H1 (cell line): Measurements from ENCODE around the gene RAD51B. TPM values are rescaled to one million over a fixed set of nuclear protein-coding genes. Genes with fewer than 3 reads are reported as not detected.

Experiments
- CTCF ChIA-PET: fragments of 300-600 bp; sonication (Branson Sonifier 250); formaldehyde crosslinking; loops from one replicate; lab custom pipeline; 2021; ENCODE audit not compliant: partially characterized antibody; lab: Charles Lee
- POLR2A ChIA-PET: fragments of 300-600 bp; sonication (Branson Sonifier 250); formaldehyde crosslinking; loops from one replicate; lab custom pipeline; 2021; ENCODE audit warnings: inconsistent platforms; ENCODE audit not compliant: partially characterized antibody; lab: Charles Lee
- DNase-seq, 2 experiments: peaks; one replicate each; pipeline versions ENCODE4 v3.0.0 to v3.0.0-alpha.2; 2010 to 2022; ENCODE audit warnings: low spot score in 2 of 2, low read depth in 1 of 2, mixed read lengths in 1 of 2
- FAIRE-seq: peaks from 2 replicates; lab custom pipeline; 2011; peaks lifted over from hg19 to GRCh38; lab: Jason Lieb, UNC
- H2AFZ ChIP-seq: 2 replicates; pipeline ENCODE4 v1.8.1; 2012; ENCODE audit warnings: low read length, inconsistent platforms
- H2AK5ac ChIP-seq: 2 replicates; pipeline ENCODE4 v1.6.1; 2013; ENCODE audit warnings: low read depth, low read length
- H2BK120ac ChIP-seq: replicated peaks from 2 replicates; pipeline ENCODE3; 2013; ENCODE audit warnings: low read depth, low read length, inconsistent platforms
- H2BK12ac ChIP-seq: 2 replicates; pipeline ENCODE4 v1.6.1; 2013; ENCODE audit warnings: low read depth, low read length
- H2BK15ac ChIP-seq: 2 replicates; pipeline ENCODE4 v1.6.1; 2013; ENCODE audit warnings: low read length
- H2BK20ac ChIP-seq: 2 replicates; pipeline ENCODE4 v1.6.1; 2013; ENCODE audit warnings: low read length
- H2BK5ac ChIP-seq: 2 replicates; pipeline ENCODE4 v1.6.1; 2013; ENCODE audit warnings: low read depth, low read length
- H3K14ac ChIP-seq: 2 replicates; pipeline ENCODE4 v1.6.1; 2013; ENCODE audit warnings: inconsistent platforms; ENCODE audit not compliant: insufficient read length
- H3K18ac ChIP-seq: 2 replicates; pipeline ENCODE4 v1.6.1; 2013; ENCODE audit warnings: low read length; ENCODE audit errors: extremely low read depth
- H3K23ac ChIP-seq: 2 replicates; pipeline ENCODE4 v1.6.1; 2013; ENCODE audit warnings: inconsistent platforms; ENCODE audit not compliant: insufficient read length
- H3K23me2 ChIP-seq: 2 replicates; pipeline ENCODE4 v1.6.1; 2013; ENCODE audit warnings: low read depth, low read length
- H3K27ac ChIP-seq: 2 replicates; pipeline ENCODE4 v1.6.1; 2011; ENCODE audit warnings: low read depth, low read length, inconsistent platforms
- H3K27me3 ChIP-seq, 4 experiments: replicated peaks in 1 of 4; 1 replicate in 1 of 4; 2 replicates in 3 of 4; pipeline versions ENCODE4 v1.6.1 to v1.8.1; 2011 to 2013; ENCODE audit warnings: low read length in 3 of 4, mild to moderate bottlenecking in 3 of 4, inconsistent platforms in 2 of 4, mixed read lengths in 2 of 4, moderate library complexity in 1 of 4; ENCODE audit not compliant: control insufficient read depth in 3 of 4, insufficient read depth in 3 of 4; ENCODE audit errors: extremely low read depth in 1 of 4
- H3K36me3 ChIP-seq, 4 experiments: 2 replicates each; pipeline versions ENCODE4 v1.6.1 to v1.8.1; 2011 to 2013; ENCODE audit warnings: mild to moderate bottlenecking in 4 of 4, low read length in 3 of 4, moderate library complexity in 2 of 4, control low read depth in 1 of 4, inconsistent platforms in 1 of 4; ENCODE audit not compliant: insufficient read depth in 4 of 4, control insufficient read depth in 2 of 4
- H3K4ac ChIP-seq: replicated peaks from 2 replicates; pipeline ENCODE3; 2013; ENCODE audit warnings: low read length, low read depth, mixed read lengths, inconsistent platforms; ENCODE audit not compliant: insufficient read length
- H3K4me1 ChIP-seq, 4 experiments: replicated peaks in 1 of 4; 1 replicate in 1 of 4; 2 replicates in 3 of 4; pipeline versions ENCODE4 v1.6.1 to v1.8.1; 2011 to 2013; ENCODE audit warnings: low read length in 3 of 4, inconsistent platforms in 2 of 4, mixed read lengths in 1 of 4; ENCODE audit not compliant: insufficient read depth in 4 of 4, control insufficient read depth in 3 of 4
- H3K4me2 ChIP-seq, 2 experiments: 2 replicates each; pipeline versions ENCODE4 v1.6.1 to v1.8.1; 2011 to 2013; ENCODE audit warnings: low read depth in 2 of 2, low read length in 2 of 2, control low read depth in 1 of 2, inconsistent platforms in 1 of 2, mild to moderate bottlenecking in 1 of 2; ENCODE audit not compliant: insufficient read depth in 1 of 2
- H3K4me3 ChIP-seq, 4 experiments: fragments of 200-600, 300-600 bp in 1 of 4; sonication (generic), shearing (Covaris generic), sonication (Bioruptor Twin) in 1 of 4; 2 replicates each; pipeline versions ENCODE4 v1.5.1 to v1.8.1; 2011 to 2016; ENCODE audit warnings: low read length in 4 of 4, low read depth in 3 of 4, control low read depth in 2 of 4, inconsistent platforms in 2 of 4, mild to moderate bottlenecking in 2 of 4, mixed read lengths in 1 of 4, moderate library complexity in 1 of 4; ENCODE audit not compliant: insufficient read depth in 2 of 4; ENCODE audit errors: extremely low read depth in 1 of 4
- H3K56ac ChIP-seq: replicated peaks from 2 replicates; pipeline ENCODE3; 2013; ENCODE audit warnings: low read depth, mild to moderate bottlenecking, mixed read lengths, low read length, inconsistent platforms; ENCODE audit not compliant: insufficient read length
- H3K79me1 ChIP-seq: 2 replicates; pipeline ENCODE4 v1.6.1; 2013; ENCODE audit warnings: low read depth, low read length, control low read depth
- H3K79me2 ChIP-seq, 2 experiments: 2 replicates each; pipeline versions ENCODE4 v1.6.1 to v1.8.1; 2012 to 2013; ENCODE audit warnings: low read length in 2 of 2, mild to moderate bottlenecking in 2 of 2, inconsistent platforms in 1 of 2; ENCODE audit not compliant: insufficient read depth in 2 of 2, control insufficient read depth in 1 of 2
- H3K9ac ChIP-seq, 4 experiments: replicated peaks in 1 of 4; 1 replicate in 1 of 4; 2 replicates in 3 of 4; pipeline versions ENCODE4 v1.6.1 to v1.8.1; 2011 to 2013; ENCODE audit warnings: low read depth in 3 of 4, low read length in 3 of 4, control low read depth in 2 of 4, mild to moderate bottlenecking in 2 of 4, moderate library complexity in 2 of 4, inconsistent platforms in 1 of 4; ENCODE audit errors: extremely low read depth in 1 of 4
- H3K9me3 ChIP-seq, 2 experiments: 2 replicates each; pipeline versions ENCODE4 v1.6.1 to v1.8.1; 2012 to 2013; ENCODE audit warnings: mild to moderate bottlenecking in 2 of 2, moderate library complexity in 2 of 2, control low read depth in 1 of 2, inconsistent platforms in 1 of 2, low read depth in 1 of 2, low read length in 1 of 2, mixed read lengths in 1 of 2; ENCODE audit not compliant: insufficient read depth in 2 of 2
- H4K20me1 ChIP-seq, 2 experiments: replicated peaks in 1 of 2; 2 replicates each; pipeline versions ENCODE3 to v1.8.1; 2011 to 2013; ENCODE audit warnings: inconsistent platforms in 2 of 2, low read length in 2 of 2, mild to moderate bottlenecking in 1 of 2; ENCODE audit not compliant: insufficient read depth in 2 of 2, control insufficient read depth in 1 of 2
- H4K5ac ChIP-seq: 2 replicates; pipeline ENCODE4 v1.6.1; 2013; ENCODE audit warnings: low read length, low read depth, mixed read lengths, inconsistent platforms; ENCODE audit not compliant: insufficient read length
- H4K8ac ChIP-seq: 2 replicates; pipeline ENCODE4 v1.8.0; 2013; ENCODE audit warnings: mild to moderate bottlenecking, moderate library complexity, low read length, inconsistent platforms; ENCODE audit not compliant: insufficient read depth; ENCODE audit errors: extremely low read depth
- H4K91ac ChIP-seq: replicated peaks from 2 replicates; pipeline ENCODE3; 2013; ENCODE audit warnings: low read length, mixed read lengths, inconsistent platforms; ENCODE audit not compliant: insufficient read length
- GABPA ChIP-seq: IDR thresholded peaks from 2 replicates; pipeline ENCODE4 v1.6.1; 2011; ENCODE audit warnings: mild to moderate bottlenecking, low read length, moderate library complexity, borderline replicate concordance; ENCODE audit not compliant: insufficient read depth
- POU5F1 ChIP-seq: IDR thresholded peaks from 2 replicates; pipeline ENCODE4 v1.6.1; 2011; ENCODE audit warnings: low read depth, mild to moderate bottlenecking, low read length, moderate library complexity
- RBBP5 ChIP-seq: IDR thresholded peaks from 2 replicates; pipeline ENCODE4 v1.7.1; 2012; ENCODE audit warnings: low read depth, mild to moderate bottlenecking, inconsistent platforms, low read length, moderate library complexity, borderline replicate concordance
- SP1 ChIP-seq: IDR thresholded peaks from 2 replicates; pipeline ENCODE4 v1.6.1; 2011; ENCODE audit warnings: low read depth, low read length
- USF2 ChIP-seq: IDR thresholded peaks from 2 replicates; pipeline ENCODE4 v1.6.1; 2011; ENCODE audit warnings: low read length, improper control_type of control experiment
- polyA plus RNA-seq, 7 experiments: library from polyadenylated mRNA; depleted of rRNA in 3 of 7; stranded (reverse) in 5 of 7; unstranded in 2 of 7; fragments of >200 nt in 5 of 7; fragments of 200-250 nt in 2 of 7; gene quantifications; 1 replicate in 5 of 7; 2 replicates in 1 of 7; 4 replicates in 1 of 7; pipeline versions ENCODE4 v1.2.1 to v1.2.3, GENCODE V29; 2011 to 2013; ENCODE audit warnings: missing spikeins in 2 of 7, mixed read lengths in 2 of 7
- total RNA-seq: library from RNA; stranded (reverse); fragmentation: NEBNext Ultra II Directional; extraction: Animal tissue kit (Norgen Biotek cat#: 25700); gene quantifications from 2 replicates; pipeline ENCODE4 v1.2.1, GENCODE V29; 2021
- TF ChIP-seq, protein P1 (sequence below): IDR thresholded peaks from 2 replicates; pipeline ENCODE4 v1.6.1; 2012; ENCODE audit warnings: inconsistent platforms

RAD51B gene
- total and polyA plus RNA-seq, 2 of the 8 experiments (the other 6 are each of a cell fraction or from before 2014, with no cell fraction given): 3.9 to 14.9 TPM

GRCh38 chr14:68463299-68463698, 643.7 kb downstream of the RAD51B start:
- Histone ChIP-seq H2AFZ (no peak overlapping the region), H2BK12ac (no peak overlapping the region), H3K4me2 (no peak overlapping the region), H3K9ac (no peak overlapping the region), H3K4me1 (peaks cover 0 to 8% (median 1%) of the 10 kb centered on the region in 4 experiments; a peak in 2 of 7 replicates), H2BK15ac (no peak overlapping the region), H3K14ac (no peak overlapping the region), H3K79me2 (no peaks in the 10 kb centered on the region), H4K20me1 (no peaks in the 10 kb centered on the region), H3K36me3 (no peaks in the 10 kb centered on the region), H2BK5ac (no peak overlapping the region), H3K79me1 (no peaks in the 10 kb centered on the region), H3K18ac (no peak overlapping the region), H2BK120ac (no peak overlapping the region), H4K8ac (no peak overlapping the region), H2AK5ac (no peak overlapping the region), H3K23me2 (no peaks in the 10 kb centered on the region), H3K56ac (no peak overlapping the region), H3K23ac (no peak overlapping the region), H3K4me3 (no peak overlapping the region), H4K91ac (no peak overlapping the region), H2BK20ac (no peak overlapping the region), H3K4ac (no peak overlapping the region), H4K5ac (no peak overlapping the region), H3K27me3 (no peaks in the 10 kb centered on the region), H3K27ac (no peak overlapping the region), H3K9me3 (no peaks in the 10 kb centered on the region)
- ChIA-PET POLR2A (no interaction called here), CTCF (no interaction called here)
- TF ChIP-seq, protein P1, sequence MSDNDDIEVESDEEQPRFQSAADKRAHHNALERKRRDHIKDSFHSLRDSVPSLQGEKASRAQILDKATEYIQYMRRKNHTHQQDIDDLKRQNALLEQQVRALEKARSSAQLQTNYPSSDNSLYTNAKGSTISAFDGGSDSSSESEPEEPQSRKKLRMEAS: no peak
- no peak for TF ChIP-seq USF2
- no peak for TF ChIP-seq SP1
- TF ChIP-seq POU5F1: no peak
- no peak for TF ChIP-seq GABPA
- TF ChIP-seq RBBP5: no peak
- DNase-seq (no peak), FAIRE-seq (no peak)
